ENCODE results near the gene ARHGAP9. TPM values are rescaled to one million over a fixed set of nuclear protein-coding genes. Genes with fewer than 3 reads are reported as not detected.

ARHGAP9 gene
- total RNA-seq, 1 donor from 2014 or later: not detected

- H3K36me3 Mint-ChIP-seq: no peaks in the 10 kb centered on the region
- DNase-seq (ENCODE audit: low spot score in 2 of 2, unreplicated experiment in 2 of 2): peak in 1 of 2 experiments; percentile 82
- TF ChIP-seq, protein P1, sequence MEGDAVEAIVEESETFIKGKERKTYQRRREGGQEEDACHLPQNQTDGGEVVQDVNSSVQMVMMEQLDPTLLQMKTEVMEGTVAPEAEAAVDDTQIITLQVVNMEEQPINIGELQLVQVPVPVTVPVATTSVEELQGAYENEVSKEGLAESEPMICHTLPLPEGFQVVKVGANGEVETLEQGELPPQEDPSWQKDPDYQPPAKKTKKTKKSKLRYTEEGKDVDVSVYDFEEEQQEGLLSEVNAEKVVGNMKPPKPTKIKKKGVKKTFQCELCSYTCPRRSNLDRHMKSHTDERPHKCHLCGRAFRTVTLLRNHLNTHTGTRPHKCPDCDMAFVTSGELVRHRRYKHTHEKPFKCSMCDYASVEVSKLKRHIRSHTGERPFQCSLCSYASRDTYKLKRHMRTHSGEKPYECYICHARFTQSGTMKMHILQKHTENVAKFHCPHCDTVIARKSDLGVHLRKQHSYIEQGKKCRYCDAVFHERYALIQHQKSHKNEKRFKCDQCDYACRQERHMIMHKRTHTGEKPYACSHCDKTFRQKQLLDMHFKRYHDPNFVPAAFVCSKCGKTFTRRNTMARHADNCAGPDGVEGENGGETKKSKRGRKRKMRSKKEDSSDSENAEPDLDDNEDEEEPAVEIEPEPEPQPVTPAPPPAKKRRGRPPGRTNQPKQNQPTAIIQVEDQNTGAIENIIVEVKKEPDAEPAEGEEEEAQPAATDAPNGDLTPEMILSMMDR (IDR thresholded peaks at IDR 0.05; ENCODE audit: unreplicated experiment): peak; percentile 72
- H3K27ac Mint-ChIP-seq: no peak overlapping the region
- H3K4me3 Mint-ChIP-seq: no peak overlapping the region
- H3K9me3 Mint-ChIP-seq: no peaks in the 10 kb centered on the region
- H3K27me3 Mint-ChIP-seq (ENCODE audit: low read depth): peaks cover 12% of the 10 kb centered on the region
- H3K4me1 Mint-ChIP-seq: peaks cover 8% of the 10 kb centered on the region
Observed at GRCh38 chr12:57452937-57453509, 26.6 kb downstream of the ARHGAP9 start.

DNA sequence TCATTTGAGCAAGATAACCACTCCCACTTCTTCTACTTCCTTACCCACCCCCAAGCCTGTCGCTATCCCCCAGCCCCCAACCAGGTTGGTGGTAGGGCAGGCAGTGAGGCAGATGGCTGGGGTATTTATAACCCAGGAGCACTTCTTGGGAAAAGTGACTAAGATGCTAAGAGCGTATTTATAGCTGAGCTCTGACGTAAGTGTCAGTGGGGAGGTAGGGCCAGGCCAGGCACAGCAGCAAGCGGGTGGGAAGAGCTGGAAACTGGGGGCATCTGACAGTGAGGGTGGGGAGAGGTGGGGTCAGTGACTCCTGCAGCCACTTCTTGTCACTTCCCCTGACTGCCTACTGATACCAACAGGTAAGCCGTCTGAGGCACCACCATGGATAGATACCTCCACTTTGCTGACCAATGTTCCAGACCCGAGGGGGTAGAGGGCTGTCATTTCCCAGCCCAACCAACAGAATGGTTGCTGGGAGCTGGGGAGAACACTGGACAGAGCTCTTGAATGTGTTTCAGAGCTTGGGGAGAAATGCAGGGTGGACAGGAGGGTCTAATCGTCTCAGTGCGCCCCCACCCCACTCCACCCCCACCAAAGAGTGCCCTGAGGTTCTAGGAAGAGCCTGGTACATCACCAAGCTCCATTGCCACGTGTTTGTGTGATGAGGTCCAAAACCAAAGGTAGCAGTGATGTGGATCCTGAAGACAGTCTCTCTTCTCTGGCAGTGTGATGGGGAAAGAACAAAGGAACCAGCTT is 27.3 kb downstream of the ARHGAP9 start:
- no peak for DNase-seq (ENCODE audit: low spot score in 2 of 2, unreplicated experiment in 2 of 2)
- peak overlapping the region; percentile 30 for H3K27ac Mint-ChIP-seq
- TF ChIP-seq, protein P1 (IDR thresholded peaks at IDR 0.05; ENCODE audit: unreplicated experiment): no peak
- H3K4me1 Mint-ChIP-seq: peaks cover 8% of the 10 kb centered on the region
- H3K27me3 Mint-ChIP-seq (ENCODE audit: low read depth): peaks cover 12% of the 10 kb centered on the region
- H3K4me3 Mint-ChIP-seq: no peak overlapping the region
- H3K36me3 Mint-ChIP-seq: no peaks in the 10 kb centered on the region
- no peaks in the 10 kb centered on the region for H3K9me3 Mint-ChIP-seq

DNA sequence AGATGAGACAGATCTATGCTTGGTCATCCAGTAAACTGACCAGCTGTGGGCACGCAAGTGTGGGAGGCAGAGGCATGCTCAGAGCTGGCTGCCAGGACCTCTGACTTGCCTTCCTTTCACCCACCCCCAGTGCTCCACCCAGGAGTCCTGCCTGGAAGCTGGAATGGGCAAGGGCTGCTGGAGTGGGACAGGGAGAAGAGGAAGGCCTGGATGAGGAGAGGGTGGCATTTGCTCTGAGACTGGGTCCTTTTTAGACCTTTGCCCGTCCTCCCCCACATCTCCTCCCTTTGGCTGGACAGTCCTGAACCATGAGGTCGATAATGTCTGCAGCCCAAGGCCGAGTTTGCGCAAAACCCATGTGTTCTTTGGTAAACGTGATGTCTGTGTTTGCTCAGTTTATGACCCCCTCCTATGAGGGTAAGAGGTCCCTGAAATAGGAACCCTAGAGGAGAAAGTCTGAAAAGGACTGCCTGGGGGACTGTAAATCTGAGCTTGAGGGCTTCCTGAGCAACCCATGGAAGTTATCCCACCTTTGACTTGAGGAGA is 28.4 kb downstream of the ARHGAP9 start:
- no peak for DNase-seq (ENCODE audit: low spot score in 2 of 2, unreplicated experiment in 2 of 2)
- Mint-ChIP-seq H3K36me3 (no peaks in the 10 kb centered on the region), H3K9me3 (no peaks in the 10 kb centered on the region), H3K27me3 (ENCODE audit: low read depth) (peaks cover 12% of the 10 kb centered on the region), H3K27ac (no peak overlapping the region), H3K4me3 (no peak overlapping the region), H3K4me1 (peaks cover 8% of the 10 kb centered on the region)
- TF ChIP-seq, protein P1 (IDR thresholded peaks at IDR 0.05; ENCODE audit: unreplicated experiment): no peak

GRCh38 chr12:57450057-57450456 is 29.6 kb downstream of the ARHGAP9 start:
- H3K4me1 Mint-ChIP-seq: peaks cover 6% of the 10 kb centered on the region
- no peaks in the 10 kb centered on the region for H3K36me3 Mint-ChIP-seq
- H3K27me3 Mint-ChIP-seq (ENCODE audit: low read depth): peaks cover under 1% of the 10 kb centered on the region
- TF ChIP-seq, protein P1 (IDR thresholded peaks at IDR 0.05; ENCODE audit: unreplicated experiment): no peak
- H3K4me3 Mint-ChIP-seq: no peak overlapping the region
- DNase-seq (ENCODE audit: low spot score in 2 of 2, unreplicated experiment in 2 of 2): no peak
- no peak overlapping the region for H3K27ac Mint-ChIP-seq
- no peaks in the 10 kb centered on the region for H3K9me3 Mint-ChIP-seq

GRCh38 chr12:57449375-57449774 is 30.3 kb downstream of the ARHGAP9 start:
- TF ChIP-seq, protein P1 (IDR thresholded peaks at IDR 0.05; ENCODE audit: unreplicated experiment): no peak
- no peak for DNase-seq (ENCODE audit: low spot score in 2 of 2, unreplicated experiment in 2 of 2)
- Mint-ChIP-seq H3K27me3 (ENCODE audit: low read depth) (no peaks in the 10 kb centered on the region), H3K4me1 (peaks cover 6% of the 10 kb centered on the region), H3K36me3 (no peaks in the 10 kb centered on the region), H3K4me3 (no peak overlapping the region), H3K27ac (no peak overlapping the region), H3K9me3 (no peaks in the 10 kb centered on the region)

All from mesothelial cell of epicardium (in vitro differentiated cells).